LoVo (cell line): ENCODE results near the gene YY1AP1.
A peak's percentile ranks its signal among the peaks of the same experiment; 100 is the strongest.
"Not testable (repeated sequence)": the region's sequence is repeated elsewhere in the genome, so short reads cannot be mapped to it uniquely, and the experiment has no call there.

Experiments used
- DNase-seq: peaks from one replicate; pipeline ENCODE4 v3.0.0-alpha.2; 2016; ENCODE audit warnings: low spot score

Gene YY1AP1

GRCh38 chr1:155688324-155689080 is at the start of gene YY1AP1:
Gene YY1AP1, minus strand, starts transcription at chr1:155688774. Its CDS starts 8,338 bp downstream, at chr1:155680436.
- peak; percentile 89 for DNase-seq

DNA sequence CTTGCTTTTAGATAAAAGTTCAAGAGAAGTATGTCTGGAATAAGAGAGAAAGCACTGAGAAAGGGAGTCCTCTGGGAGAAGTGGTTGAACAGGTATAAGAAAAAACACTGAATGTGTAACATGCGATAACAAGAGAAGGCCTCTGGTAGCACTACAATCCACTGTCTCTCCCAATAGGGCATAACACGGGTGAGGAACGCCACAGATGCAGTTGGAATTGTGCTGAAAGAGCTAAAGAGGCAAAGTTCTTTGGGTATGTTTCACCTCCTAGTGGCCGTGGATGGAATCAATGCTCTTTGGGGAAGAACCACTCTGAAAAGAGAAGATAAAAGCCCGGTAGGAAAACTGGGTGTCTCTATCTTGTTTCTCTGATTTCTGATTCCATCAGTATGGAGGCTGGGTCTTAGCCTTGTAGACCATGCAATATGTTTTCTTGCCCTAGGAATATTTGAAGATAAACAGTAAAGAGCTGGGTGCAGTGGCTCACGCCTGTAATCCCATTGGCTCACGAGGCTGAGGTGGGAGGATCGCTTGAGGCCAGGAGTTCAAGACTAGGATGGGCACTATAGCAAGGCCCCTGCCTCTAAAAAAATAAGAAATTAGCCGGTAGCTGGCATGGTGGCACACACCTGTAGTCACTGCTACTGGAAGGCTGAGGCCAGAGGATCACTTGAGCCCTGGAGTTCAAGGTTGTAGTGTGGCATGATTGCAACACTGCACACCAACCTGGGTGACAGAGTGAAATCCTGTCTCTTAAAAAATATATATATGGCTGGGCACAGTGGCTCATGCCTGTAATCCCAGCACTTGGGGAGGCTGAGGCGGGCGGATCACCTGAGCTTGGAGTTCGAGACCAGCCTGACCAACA is 40.7 kb upstream of the YY1AP1 start:
- no peak for DNase-seq

DNA sequence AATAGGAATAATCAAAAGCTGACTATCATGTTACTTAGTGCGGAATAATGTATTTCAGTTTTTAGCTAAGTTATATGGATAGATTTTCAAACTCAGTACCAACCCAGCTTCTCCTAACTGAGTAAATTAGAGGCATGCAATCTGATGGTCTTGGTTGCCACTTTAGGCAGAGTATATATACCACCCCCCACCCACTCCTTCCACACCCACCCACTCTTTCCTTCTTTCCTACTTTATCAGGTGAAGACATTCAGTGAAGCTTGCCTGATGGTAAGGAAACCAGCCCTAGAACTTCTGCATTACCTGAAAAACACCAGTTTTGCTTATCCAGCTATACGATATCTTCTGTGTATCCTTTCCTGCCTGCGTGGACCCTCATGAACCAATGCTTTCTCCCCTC is 36.6 kb upstream of the YY1AP1 start:
- DNase-seq = no peak

DNA sequence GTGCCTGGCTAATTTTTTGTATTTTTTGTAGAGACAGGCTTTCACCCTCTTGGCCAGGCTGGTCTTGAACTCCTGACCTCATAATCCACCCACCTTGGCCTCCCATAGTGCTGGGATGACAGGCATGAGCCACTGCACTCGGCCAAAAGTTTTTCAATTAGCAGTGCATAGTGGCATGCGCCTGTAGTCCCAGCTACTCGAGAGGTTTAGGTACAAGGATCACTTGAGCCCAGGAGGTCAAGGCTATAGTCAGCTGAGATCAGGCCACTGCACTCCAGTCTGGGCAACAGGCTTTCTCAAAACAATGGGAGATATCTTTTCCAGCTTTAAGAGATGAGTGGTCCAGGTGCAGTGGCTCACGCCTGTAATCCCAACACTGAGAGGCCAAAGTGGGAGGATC is 31.1 kb upstream of the YY1AP1 start:
- DNase-seq = no peak

DNA sequence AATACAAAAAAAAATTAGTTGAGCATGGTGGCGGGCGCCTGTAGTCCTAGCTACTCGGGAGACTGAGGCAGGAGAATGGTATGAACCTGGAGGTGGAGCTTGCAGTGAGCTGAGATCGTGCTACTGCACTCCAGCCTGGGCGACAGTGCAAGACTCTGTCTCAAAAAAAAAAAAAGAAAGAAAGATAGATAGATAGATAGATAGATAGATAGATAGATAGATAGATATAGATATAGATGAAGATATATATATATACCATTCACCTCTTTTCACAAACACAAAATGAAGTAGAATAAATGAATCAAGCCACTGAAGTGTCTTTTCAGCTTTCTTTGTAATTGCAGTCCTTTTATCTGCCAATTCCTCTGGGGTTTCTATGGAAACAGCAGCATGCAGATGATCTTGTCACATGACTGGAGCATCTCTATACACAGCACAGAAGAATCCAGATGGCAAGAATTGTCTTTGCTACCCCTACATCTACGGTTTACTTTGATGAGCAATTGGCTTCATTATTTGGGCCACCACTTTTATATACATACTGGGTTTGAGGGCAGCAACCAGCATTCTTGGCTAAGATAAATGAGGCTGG is 30.0 kb upstream of the YY1AP1 start:
- not testable (repeated sequence) for DNase-seq

DNA sequence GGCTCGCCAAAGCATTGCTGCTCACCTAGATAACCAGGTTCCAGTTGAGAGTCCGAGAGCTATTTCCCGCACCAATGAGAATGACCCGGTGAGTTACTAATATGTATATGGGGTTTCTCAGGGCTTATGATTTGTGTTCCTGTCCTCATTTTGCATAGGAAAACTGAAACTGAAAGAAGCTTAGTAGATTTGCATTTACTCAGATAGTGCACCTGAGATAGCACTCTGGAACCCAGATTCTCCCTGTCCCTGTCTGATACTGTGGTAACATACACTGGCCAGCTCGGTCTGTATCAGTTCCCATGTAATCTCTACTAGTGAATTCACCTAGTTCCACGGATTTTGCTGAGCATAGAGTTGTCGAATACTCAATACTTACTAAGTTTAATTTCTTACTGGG is 28.5 kb upstream of the YY1AP1 start:
- DNase-seq = no peak

DNA sequence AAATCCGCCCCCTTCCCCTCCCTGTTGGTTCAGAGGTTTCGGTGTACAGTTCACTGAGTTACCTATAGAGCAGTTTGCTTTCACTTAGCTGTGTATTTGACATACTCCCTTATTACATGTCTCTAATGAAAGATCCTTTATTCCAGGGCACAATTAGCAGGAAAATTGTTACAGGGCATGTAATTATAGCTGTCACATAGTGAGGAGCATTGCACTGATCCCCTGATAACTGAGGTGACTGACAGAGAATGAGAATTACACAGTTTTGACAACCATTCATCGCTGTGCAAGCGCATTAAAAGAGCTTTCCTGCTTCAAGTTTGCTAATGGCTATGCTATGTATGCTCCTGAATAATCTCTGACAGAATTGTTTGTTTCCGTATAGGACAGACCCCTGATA is 27.2 kb upstream of the YY1AP1 start:
- DNase-seq = no peak

- not testable (repeated sequence) for DNase-seq
These were observed 26.5 kb upstream of the YY1AP1 start for GRCh38 chr1:155715056-155715455.

- DNase-seq = no peak
These were observed 24.5 kb upstream of the YY1AP1 start for GRCh38 chr1:155713075-155713474.

GRCh38 chr1:155712636-155713035 is 24.1 kb upstream of the YY1AP1 start:
- DNase-seq = not testable (repeated sequence)

DNA sequence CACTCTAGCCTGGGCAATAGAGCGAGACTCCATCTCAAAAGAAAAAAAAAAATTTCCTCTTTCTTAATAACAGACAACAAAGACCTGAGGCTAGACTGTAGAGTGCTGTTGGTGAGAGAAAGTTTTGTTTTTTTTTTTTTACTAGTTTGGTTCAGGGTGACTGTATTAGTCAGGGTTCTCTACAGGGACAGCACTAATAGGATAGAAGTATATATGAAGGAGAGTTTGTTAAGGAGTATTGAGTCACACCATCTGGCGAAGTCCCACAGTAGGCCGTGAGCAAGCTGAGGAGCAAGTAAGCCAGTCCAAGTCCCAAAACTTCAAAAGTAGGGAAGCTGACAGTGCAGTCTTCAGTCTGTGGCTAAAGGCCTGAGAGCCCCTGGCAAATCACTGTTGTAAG is 22.9 kb upstream of the YY1AP1 start:
- not testable (repeated sequence) for DNase-seq

GRCh38 chr1:155709391-155709790 is 20.8 kb upstream of the YY1AP1 start:
- no peak for DNase-seq

DNA sequence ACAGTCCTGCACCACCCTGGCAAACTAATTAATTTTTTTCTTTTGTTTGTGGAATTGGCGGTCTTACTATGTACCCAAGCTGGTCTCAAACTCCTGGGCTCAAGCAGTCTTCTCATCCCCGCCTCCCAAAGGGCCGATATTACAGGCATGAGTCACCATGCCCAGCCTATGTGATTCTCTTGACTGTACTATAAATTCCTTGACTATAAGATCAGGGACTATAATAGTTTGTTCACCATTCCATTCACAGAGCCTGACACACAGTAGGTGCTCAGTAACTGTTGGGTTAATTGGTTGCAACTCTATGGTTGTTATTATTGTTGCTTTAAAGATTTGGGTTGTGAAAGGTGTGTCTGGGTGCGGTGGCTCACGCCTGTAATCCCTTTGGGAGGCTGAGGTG is 17.6 kb upstream of the YY1AP1 start:
- DNase-seq = peak; percentile 43

GRCh38 chr1:155704414-155704813 is 15.8 kb upstream of the YY1AP1 start:
- DNase-seq = not testable (repeated sequence)

DNA sequence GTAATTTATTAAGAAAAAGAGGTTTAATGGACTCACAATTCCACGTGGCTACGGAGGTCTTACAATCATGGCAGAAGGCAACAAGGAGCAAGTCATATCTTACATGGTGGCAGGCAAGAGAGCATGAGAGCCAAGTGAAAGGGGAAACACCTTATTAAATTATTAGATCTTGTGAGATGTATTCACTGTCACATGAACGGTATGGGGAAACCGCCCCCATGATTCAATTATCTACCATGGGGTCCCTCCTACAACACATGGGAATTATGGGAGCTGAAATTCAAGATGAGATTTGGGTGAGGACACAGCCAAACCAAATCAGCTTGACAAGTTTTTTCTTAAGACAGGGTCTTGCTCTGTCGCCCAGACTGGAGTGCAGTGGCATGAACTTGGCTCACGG is 14.6 kb upstream of the YY1AP1 start:
- DNase-seq = no peak

DNA sequence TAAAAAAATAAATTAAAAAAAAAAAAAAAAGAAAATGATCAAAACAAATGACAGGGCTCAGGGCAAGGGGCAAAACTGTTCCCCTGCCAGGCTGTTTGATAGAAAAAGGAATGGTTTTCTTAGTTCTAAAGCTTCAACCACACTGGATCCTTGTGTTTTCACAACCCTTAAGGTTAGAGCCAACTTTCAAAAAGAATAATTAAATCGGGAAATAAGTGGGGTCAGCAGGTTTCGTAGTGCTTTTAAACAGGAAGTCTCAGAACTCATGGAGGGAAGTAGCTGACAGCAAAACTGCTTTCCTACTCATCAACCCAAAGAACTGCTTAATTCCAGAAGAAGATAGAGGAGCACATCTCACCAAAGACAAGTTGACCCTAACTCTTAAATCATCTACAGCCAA is 13.1 kb upstream of the YY1AP1 start:
- DNase-seq = not testable (repeated sequence)

DNA sequence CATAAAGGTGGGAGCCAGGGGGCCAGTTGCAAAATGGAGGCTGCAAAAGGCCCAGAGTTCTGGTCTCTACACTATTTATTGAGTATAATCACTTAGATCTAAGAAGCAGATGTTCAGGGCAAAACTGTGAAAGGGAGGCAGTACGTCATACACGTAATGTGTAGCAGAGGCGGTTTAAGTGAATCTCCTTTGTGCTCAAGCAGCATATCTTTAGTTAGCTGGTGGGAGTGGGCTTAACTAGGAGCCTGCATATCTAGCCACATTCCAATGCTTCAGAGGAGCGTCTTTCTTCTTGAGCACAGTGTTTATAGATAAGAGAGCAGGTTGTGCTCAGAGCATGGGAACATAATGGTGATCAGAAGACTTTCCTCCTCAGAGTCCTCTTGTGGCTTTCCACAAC is 10.5 kb upstream of the YY1AP1 start:
- DNase-seq = not testable (repeated sequence)

- no peak for DNase-seq
These were observed 9.9 kb upstream of the YY1AP1 start for GRCh38 chr1:155698382-155699038.

DNA sequence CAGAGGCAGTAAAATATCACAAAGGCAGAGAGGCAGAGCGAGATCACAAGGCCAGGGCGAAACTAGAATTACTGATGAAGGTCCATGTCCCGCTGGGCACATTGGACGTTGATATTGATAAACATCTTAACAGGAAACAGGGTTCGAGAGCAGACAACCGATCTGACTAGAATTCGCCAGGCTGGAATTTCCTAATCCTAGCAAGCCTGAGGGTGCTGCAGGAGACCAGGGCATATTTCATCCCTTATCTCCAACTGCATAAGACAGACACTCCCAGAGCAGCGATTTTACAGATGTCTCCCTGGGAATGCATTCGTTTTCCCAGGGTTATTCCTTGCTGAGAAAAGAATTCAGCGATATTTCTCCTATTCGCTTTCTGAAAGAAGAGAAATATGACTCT is 9.0 kb upstream of the YY1AP1 start:
- DNase-seq = not testable (repeated sequence)

DNA sequence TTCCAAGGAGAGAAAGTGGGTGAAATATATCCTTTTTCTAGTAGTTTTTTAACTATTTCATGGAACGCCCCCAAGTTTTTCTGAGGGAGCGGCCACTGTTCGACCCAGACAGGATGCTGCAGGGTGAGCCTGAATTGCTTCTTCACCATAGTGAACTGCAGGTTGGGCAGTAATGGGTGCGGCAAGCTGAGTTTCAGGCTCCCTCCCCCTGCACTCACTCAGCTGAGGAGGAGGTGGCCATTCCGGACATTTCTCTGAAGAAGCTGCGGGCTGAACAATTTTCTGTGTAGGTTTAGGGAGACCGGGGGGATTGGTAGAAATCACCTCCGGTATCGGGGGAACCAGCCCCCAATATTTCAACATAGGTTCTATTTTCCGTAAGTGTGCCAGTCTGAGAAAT is 8.5 kb upstream of the YY1AP1 start:
- no peak for DNase-seq

- DNase-seq = no peak
These were observed 8.0 kb upstream of the YY1AP1 start for GRCh38 chr1:155696524-155696923.

DNA sequence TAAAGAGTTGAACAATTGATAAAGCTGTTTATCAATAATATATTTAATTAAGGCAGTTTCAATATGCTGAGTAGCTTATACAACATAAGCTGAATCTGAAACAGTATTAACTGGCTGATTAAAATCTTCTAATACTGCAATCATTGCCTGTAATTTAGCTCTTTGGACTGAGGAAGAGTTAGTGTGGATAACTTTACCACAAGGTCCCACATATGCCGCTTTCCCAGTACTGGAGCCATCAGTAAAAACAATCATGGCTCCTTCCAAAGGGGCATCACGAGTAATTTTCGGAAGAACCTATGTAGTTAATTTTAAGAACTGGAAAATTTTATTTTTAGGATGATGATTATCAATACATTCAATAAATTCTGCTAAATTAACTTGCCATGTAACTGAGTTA is 7.0 kb upstream of the YY1AP1 start:
- no peak for DNase-seq
